GM21619 (cell line): ENCODE measurements around the gene BUB1.
"Not testable (repeated sequence)": the region's sequence is repeated elsewhere in the genome, so short reads cannot be mapped to it uniquely, and the experiment has no call there.

Source experiments
- ATAC-seq: cut with Tn5 transposase; IDR thresholded peaks from one replicate; pipeline ENCODE4 v1.9.1; 2021; ENCODE audit not compliant: unreplicated experiment

BUB1 gene

DNA sequence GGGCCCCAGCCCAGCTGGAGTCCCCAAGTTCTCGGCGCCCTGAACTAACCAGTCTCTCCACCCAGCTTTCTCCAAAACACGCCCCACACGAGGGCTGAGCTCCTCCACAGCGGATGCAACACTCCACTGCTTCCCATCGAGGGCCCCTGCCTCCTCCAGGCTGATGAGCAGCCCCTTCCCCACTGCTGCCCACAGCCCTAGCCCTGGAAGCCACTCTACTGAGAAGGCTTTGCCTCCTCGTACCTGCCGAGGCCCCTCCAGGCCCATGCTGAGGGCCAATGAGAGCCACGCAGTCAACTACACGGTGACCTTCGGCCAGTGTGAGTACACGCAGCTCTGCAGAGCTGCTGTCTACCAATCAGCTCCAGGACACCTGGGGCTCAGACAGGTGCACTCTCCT is 72.8 kb downstream of the BUB1 start:
- not testable (repeated sequence) for ATAC-seq

DNA sequence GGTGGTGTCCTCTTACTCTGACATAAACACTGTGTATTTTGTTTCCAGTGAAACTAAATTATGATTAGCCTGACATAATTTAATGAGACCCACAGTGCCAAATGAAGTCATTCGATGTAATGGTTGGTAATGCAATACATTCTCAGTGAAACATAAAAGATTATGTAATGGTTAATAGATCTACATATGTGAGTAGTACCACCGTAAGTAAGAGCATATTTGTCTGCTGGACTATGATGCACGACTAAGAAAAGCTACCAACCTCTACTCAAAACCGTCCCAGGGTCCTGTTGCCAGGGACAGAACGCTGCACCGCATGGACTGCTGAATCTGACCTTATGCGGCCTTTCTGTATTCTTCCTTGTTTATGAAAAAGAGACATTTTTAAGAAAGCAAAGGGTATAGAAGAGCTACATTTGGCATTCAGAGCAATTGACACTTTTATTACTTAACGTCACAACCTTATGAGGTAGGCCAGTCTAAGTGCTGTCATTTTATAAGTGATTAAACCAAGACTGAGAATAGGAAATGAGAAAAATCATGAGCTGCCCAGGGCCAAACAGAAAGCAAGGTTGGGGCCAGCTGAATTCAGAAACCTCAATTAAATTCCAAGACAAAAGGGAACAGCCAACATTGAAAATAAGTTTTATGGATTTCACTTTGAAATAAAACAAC is 73.8 kb downstream of the BUB1 start:
- not testable (repeated sequence) for ATAC-seq

- not testable (repeated sequence) for ATAC-seq
These were observed 75.7 kb downstream of the BUB1 start for GRCh38 chr2:110602139-110602538.

GRCh38 chr2:110591973-110592372 is 85.9 kb downstream of the BUB1 start:
- not testable (repeated sequence) for ATAC-seq

DNA sequence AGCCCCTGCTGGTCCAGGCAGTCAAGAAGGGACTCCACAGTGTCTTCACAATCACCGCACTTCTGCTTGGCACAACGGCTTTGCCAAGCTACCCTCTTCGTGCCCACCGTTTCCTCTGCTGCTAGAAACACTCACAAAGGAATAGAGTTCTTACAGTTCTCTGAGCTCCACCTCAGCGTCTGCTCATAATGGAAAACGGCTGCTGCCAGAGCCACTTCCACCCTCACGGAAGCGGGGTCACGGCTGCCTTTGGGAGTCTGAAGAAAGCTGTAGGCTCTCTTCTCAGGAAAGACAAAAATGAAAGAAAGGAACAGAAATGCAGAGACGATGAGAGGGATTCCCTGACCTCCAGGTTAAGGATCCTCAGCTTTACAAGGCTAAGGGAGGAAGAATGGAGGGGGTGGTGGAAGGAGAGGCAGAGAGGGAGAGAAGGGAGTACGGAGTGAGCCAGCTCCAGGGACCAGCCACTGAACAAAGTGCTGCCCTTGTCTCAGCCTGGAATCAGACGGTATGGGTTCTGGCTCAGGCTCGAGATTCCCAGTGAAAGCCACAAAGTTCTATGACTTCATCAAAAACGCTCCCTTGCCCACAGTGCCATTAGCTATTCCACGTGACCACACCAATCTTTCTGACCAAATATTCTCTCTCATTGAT is 88.1 kb downstream of the BUB1 start:
- not testable (repeated sequence) for ATAC-seq

- not testable (repeated sequence) for ATAC-seq
These were observed 89.3 kb downstream of the BUB1 start for GRCh38 chr2:110588520-110588919.
